Stimulated activated naive CD4-positive, alpha-beta T cell (primary cell): ENCODE data around the gene SPDYA.
"Not testable (repeated sequence)": the region's sequence is repeated elsewhere in the genome, so short reads cannot be mapped to it uniquely, and the experiment has no call there.

Source experiments
- DNase-seq, 6 experiments: peaks; one replicate each; lab custom pipeline; 2025; lab: John Stamatoyannopoulos, UW

Gene SPDYA

DNA sequence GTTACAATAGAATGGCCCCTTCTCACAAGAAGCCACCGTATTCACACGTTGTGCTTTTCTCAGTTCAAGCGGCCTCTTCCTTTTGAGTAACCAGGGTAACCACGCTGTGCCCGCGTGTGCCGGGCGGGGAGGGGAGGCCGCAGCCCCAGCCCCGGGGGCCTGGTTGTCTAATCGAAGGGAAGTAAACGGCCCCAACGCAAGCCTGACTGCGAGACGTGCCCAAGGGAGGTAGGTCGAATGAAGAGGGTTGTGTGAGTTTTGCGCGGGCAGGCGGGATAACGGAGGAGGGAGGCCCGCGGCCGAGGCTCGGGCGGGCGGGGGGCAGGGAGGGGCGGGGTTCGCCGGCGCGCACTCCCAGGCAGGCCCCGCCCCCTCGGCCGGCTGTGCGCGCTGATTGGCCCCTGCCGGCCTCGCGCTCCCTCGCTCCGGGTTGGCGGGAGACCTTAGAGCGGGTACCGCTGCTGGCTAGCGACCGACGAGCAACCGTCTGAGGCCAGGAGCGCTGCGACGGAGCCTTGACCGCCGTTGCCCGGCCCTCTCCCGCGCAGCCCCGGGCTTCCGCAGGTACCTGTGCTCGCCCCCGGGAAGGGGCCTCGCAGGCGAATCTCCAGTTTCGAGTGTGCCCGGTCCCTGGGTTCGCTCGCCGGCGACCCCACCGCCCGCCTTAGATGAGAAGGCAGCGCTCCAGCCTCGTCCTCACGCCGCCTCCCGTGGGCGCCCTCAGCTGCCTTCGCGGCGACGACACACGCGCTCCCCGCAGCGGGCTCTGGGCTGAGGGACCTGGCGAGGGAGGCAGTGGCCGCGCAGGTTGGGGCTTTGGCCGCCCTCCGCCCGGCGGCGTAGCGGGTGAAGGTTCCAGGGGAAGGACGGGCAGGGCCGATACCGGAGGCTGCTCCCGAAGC is at the start of gene SPDYA:
Gene SPDYA, plus strand, starts transcription at position 451 of the 902 bp plus-strand sequence. CDS start 5,181 bp downstream, outside the sequence.
- peak; percentile 69 to 87 (median 74) for DNase-seq

DNA sequence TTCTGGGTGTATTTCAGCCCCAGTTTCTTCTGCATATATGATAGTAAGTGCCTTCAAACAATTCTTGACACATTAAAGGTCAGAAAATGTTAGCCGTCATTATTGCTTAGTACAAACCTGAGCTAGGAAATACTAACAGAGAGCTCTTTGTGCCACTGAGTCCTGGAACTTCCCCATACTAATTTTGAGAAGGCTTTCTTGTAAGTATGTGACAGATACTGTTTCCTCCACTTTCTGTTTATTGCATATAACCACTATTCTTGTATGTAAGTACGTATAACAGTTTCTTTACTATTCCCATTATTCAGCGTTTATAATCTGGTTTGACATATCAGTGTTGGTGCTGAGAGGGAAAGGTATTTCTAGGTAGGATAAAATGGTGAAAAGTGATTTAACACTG is 49.2 kb upstream of the SPDYA start:
- no peak for DNase-seq

DNA sequence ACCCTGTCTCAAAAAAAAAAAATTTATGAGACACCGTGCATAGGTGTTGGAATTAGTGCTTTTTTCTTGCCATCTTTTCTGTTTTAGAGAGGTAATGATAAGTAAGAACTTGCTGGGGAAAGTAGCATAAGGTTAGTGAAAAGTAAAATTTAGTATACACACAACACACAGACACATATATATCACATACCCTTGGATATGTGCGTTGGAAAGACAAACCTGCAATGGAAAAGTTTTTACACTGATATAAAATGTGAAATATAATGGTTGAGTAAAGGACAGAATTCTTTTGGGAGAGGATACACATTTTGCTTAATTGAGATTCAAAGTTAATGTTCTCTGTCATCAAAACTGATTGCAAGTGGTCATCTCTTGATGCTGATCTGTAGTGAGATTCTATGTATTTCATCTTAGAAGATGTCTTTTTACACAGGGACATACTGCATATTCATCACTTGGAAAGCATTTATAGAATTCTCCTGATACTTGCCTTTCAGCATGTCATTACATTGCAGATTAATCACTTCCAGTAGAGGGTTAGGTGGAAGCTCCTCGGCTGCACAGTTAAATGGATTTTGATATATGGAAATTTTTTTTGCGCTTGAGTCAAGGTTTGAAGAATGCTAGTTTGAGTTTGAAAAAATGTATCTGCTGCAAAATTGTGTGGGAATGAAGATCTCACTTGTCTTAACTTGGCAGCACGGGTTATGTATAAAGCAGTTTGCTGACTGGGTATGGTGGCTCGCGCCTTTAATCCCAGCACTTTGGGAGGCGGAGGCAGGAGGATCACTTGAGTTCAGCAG is 45.5 kb upstream of the SPDYA start:
- no peak for DNase-seq

DNA sequence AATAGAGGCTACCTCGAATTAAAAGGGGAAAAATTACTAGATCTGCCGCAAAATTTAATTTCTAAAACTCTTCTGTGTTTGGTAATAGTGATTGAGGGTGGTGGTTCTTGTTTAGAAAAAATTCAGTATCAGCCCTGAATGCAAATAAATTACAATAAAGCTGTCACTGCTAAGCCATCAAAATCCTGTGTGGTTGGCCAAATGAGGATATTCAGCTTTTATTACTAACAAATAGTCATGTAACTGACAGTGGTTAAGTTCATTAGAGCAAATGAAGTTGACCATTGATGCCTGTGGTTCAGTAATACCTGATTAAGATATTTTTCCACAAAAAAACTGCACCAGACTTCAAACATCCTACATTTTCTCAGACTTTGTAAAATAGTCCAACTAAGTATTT is 44.6 kb upstream of the SPDYA start:
- no peak for DNase-seq

DNA sequence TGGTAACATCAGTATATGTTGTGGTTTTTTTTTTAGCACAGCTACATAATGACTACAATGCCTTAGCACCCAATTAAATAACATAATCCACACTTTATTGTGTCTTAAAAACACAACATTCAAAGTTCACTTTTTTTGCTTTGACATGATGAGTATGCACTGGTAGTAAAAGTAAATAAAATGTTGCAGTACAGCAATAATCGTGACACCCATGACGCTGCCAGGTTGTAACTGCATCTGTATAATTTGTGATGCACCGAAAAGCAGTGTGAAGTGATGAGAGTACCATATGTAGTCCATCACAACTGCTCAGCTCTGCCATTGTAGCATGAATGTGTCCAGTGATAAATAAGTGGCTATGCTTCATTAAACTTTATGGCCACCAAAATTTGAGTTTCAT is 43.3 kb upstream of the SPDYA start:
- no peak for DNase-seq

DNA sequence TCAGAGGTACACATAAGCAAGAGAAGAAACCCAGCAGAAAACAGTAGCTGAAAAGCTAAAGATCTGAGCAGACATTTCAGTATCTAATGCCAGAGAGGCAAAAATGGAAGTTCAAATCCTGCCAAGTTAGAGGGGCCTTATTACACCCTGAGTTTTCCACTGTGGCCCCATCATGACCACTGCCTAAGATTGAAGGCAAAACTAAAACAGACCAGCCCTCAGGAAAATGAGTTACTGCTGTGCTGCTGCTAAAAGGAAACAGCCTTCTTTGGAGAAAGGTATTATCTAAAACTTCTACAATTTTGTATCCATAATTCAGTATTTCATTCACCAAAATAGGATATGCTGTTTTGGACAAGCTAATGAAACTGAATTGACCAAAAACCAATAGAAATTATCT is 42.2 kb upstream of the SPDYA start:
- DNase-seq, result no peak

DNA sequence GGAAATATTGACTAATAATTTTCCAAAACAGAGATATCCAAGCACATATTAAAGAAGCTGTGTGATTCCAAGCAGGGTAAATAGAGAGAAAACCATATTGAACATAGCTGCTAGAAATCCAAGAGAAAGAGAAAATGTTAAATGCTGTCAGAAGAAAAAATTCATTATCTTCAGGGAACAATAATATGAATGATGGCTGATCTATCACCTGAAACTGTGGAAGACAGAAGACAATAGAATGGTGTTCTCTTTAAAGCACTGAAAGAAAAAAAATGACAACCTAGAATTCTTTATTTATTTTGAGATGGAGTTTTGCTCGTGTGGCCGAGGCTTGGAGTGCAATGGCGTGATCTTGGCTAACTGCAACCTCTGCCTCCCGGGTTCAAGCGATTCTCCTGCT is 41.7 kb upstream of the SPDYA start:
- DNase-seq, result no peak

DNA sequence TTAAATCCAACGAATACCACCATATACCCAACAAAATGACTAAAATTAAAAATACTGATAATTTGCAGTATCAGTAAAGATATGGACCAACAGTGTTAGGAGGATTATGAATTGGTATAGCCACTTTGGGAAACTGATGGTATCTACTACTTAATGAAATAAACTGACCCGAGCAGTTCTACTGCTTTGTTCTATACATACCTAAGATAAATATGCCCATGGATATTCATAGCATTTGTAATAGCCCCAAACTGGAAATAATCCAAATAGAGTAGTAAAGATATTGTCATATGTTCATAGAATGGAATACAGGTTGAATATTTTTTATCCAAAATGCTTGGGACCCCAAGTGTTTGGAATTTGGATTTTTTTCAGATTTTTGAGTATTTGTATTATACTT is 38.3 kb upstream of the SPDYA start:
- no peak for DNase-seq

DNA sequence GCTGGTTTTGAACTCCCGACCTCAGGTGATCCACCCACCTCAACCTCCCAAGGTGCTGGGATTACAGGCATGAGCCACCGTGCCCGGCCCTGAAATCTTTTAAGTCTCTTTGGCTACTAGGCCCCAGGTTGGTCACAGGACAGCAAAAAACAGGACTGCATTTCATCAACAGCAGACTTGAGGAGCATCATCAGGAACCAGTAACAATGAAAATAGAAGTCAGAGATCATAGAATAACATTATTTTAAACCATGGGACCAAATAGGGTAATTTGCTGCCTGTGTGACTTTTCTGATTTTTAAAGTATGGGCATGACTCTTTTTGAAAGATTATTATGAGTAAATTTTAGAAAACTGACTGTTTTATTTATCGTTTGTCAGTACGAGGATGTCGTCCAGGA is 34.2 kb upstream of the SPDYA start:
- no peak for DNase-seq

DNA sequence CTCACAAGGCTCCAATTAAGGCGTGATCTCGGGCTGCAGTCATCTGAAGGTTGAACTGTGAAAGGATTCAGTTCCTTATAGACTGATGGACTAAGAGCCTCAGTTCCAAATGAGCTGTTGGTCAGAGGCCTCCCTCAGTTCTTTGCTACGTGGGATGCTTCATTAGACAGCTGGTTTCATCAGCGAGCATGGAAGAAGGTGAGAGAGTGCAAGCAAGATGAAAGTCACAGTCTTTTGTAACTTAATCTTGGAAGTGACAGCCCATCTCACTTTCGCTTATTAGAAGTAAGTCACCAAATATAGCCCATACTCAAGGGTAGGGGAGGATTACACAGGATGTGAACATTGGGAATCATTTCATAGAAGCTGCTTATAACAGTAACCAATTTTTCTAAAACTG is 32.2 kb upstream of the SPDYA start:
- no peak for DNase-seq

DNA sequence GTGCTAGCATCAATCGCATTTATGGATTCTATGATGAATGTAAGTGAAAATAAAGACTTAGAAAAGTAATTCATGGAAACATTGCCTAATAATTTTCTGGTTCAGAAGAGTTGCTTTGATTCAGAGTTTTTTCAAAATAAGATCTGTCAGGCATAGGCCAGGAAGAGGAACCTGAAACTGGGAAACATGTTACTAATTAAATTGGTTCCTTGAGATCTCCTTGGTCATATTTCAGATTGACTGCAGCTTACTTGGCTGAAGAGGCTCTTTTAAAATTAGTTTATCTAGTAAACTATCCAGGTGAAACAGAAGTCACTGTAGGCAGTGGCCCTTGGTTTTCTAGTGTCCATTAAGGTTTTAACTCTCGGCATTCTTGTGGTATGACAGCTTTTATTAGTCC is 31.6 kb upstream of the SPDYA start:
- no peak for DNase-seq

DNA sequence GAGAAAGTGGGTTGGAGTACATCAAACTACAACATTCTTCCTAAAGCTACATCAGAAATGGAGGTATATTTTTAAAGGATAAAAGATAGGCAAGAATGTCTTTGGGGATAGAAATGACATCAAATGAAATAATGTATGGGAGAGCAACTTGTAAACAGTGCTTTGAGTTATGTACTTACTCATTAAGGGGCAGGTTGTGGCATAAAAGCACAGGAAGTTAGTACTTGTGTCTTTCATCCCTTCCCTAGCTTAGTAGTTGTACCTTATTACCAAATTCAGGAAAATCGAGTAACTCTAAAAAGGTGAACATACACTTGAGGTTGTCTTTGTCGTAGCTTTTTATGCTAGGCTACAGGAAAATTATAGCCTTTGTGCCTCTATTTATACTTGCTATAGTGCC is 30.1 kb upstream of the SPDYA start:
- no peak for DNase-seq

DNA sequence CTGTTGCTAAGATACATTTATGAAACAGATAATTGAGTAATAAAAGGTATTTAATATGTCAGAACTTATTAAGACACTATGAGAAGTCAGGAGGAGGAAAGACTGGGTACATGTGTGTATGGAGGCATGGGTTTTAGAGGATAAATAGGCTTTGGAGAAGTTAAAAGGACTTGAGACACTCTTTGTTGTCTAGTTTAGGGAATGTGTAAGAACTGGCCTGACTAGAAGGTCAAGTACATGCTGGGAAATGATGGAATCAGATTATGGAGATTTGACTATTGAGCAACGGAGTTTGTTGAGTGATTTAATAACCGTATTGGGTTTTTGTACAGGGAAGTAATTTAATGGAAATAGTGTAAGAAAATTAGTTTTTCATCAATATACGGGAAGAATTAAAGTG is 28.2 kb upstream of the SPDYA start:
- DNase-seq, result no peak

DNA sequence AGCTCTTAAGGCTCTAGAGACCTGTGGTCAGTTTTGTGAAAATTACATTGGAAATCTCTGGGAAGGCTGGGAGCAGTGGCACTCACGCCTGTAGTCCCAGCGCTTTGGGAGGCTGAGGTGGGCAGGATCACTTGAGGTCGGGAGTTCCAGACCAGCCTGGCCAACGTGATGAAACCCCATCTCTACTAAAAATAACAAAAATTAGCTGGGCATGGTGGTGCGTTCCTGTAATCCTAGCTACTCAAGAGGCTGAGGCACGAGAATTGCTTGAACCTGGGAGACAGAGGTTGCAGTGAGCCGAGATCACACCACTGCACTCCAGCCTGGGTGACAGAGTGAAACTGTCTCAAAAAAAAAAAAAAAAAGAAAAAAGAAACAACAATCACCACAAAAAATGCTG is 26.1 kb upstream of the SPDYA start:
- not testable (repeated sequence) for DNase-seq

DNA sequence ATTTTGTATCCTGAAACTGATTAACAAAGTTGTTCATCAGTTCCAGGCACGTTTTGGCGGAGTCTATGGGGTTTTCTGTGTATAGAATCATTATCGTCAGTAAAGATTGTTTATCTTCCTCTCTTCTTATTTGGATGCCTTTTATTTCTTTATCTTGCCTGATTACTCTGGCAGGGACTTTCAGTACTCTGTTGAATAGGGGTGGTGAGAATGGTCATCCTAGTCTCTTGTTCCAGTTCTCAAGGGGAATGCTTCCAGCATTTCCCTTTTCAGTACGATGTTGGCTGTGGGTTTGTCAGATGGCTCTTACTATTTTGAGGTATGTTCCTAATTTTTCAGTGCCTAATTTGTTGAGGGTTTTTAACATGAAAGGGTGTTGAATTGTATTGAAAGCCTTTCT is 14.0 kb upstream of the SPDYA start:
- DNase-seq, result no peak

DNA sequence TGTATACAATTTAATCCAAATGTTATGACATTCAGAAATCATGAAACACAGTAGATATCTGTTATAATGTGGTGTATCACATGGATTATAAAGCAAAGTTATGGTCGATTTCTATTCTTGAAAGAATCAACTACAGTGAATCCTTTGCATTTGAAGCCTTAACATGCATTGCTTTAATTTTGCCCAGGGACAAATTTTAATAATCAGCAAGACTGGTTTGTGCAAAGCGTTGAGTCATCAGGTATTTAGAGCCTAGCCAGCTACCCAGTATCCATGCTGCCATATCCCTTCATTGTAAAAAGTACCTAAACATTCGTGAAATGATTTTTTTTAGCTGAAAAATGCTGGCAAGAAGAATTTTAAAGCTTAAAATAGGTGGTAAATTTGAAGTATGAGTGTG is 8.9 kb upstream of the SPDYA start:
- no peak for DNase-seq

DNA sequence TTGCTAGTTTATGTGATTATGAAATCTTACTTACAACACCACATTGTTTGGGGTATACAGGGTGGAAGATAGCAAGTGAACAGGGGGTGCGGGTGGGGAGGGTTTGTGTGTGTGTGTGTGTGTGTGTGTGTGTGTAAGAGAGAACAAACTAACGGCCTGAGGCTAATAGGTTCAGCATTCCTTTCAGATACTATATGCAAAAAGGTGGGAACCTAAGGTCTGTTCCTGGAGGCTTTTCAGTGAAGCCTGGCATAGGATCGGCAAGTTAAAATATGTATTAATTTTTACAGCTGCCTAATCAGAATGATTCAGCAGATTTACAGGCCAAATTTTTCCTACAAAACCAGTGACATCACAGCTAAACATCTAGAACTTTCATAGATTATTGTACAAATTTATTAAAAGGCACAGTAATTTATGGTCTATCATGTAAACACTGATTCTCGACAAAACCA is 7.6 kb upstream of the SPDYA start:
- no peak for DNase-seq

DNA sequence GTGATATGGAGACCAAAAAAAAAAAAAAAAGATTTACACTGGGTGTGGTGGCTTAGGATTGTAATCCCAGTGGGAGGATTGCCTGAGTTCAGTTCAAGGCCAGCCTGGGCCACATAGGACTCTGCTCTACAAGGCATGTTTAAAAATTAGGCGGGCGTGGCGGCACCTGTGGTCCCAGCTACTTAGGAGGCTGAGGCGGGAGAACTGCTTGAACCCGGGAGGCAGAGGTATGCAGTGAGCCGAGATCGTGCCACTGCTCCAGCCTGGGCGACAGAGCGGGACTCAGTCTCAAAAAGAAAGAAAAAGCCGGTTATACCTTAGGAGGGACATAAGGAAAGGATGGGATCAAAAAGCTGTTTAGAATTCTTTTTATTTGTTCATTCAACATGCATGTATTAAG is 707 bp upstream of the SPDYA start:
- no peak for DNase-seq

DNA sequence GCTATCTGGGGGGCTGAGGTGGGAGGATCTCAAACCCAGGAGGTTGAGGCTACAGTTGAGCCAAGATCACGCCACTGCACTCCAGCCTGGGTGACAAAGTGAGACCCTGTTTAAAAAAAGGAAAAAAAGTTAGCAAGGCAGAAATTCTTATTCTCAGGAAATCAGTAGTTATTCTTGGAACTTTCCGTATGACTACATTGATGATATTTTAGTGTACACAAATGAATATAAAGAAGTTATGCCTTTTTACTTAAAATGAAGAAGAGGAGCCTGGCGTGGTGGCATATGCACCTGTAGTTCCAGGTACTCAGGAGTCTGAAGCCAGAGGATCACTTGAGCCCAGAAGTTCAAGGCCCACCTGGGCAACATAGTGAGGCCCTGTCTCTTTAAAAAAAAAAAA is 7.4 kb downstream of the SPDYA start:
- DNase-seq, result no peak

DNA sequence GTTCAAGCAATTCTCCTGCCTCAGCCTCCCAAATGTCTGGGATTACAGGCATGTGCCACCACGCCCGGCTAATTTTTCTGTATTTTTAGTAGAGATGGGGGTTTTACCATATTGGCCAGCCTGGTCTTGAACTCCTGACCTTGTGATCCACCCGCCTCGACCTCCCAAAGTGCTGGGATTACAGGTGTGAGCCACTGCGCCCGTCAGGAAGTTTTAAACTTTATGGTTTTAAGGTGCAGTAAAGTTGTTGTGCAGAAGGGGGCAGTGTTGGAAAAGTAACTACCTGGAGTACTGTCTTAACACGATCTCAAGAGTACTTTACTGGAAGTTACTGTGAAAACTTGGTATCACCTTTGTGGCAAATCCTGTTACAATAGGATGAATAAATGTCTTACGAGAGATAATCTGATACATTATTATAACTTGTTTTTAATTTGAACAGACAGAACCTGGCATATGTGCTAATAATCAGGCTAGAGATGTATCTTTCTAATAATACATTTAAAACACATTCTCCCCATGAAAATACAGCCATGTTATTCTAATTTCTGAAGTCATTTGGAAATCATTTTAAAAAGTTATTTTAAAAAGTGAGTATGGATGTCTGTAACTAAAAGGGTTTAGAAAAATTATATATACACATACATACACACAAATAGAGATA is 10.8 kb downstream of the SPDYA start:
- peak in 5 of 6 experiments; percentile 22 to 77 (median 32) for DNase-seq

DNA sequence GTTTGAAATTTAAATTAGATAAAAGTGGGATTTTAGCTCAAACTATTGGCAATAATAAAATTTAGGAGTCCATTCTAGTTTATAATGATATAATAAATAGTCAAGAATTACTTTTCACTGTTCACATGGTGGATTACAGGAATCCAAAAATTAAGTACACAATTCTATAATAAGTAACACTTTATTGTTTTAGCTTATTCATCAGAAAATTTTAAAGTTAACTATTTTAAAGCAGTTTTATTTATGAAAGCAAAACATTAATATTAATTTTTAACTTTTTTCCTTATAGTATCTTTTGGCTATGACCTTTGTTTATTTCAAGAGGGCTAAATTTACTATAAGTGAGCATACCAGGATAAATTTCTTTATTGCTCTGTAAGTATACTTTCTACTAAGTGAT is 11.4 kb downstream of the SPDYA start:
- DNase-seq, result no peak

DNA sequence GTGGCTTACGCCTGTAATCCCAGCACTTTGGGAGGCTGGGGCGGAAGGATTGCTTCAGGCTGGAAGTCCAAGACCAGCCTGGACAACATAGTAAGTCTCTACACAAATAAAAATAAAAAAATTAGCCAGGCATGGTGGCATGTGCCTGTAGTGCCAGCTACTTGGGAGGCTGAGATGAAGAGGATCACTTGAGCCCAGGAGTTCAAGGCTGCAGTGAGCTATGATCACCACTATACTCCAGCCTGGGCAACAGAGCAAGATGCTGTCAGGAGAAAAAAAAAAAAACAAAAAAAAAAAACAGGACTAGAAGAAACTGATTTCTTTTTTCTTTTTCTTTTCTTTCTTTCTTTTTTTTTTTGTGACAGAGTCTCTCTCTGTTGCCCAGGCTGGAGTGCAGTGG is 13.6 kb downstream of the SPDYA start:
- DNase-seq, result no peak

DNA sequence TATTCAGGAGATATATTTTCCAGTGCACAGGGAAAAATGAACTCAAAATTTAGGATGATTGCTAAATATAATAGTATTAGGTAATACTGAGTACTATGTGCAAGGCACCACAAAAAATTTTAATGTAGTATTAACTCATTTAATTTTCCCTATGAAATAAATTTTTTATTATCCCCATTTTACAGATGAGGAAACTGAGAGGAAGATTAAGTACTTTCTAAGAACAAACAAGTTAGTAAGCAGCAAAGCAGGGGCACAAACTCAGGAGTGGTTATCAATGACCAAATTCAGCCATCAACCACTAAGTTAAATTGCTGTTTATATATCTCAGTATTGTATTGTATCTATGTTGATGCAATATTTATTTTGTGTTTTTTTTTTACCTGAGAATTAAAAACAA is 14.2 kb downstream of the SPDYA start:
- DNase-seq, result no peak
